ENCODE data around the gene TMUB2. TPM values are rescaled to one million over a fixed set of nuclear protein-coding genes. Genes with fewer than 3 reads are reported as not detected.

The TMUB2 gene
- total and polyA plus RNA-seq, 2 of the 13 experiments (the other 11 are each of a cell fraction or from before 2014, with no cell fraction given): 26.9 to 50.8 TPM

DNA sequence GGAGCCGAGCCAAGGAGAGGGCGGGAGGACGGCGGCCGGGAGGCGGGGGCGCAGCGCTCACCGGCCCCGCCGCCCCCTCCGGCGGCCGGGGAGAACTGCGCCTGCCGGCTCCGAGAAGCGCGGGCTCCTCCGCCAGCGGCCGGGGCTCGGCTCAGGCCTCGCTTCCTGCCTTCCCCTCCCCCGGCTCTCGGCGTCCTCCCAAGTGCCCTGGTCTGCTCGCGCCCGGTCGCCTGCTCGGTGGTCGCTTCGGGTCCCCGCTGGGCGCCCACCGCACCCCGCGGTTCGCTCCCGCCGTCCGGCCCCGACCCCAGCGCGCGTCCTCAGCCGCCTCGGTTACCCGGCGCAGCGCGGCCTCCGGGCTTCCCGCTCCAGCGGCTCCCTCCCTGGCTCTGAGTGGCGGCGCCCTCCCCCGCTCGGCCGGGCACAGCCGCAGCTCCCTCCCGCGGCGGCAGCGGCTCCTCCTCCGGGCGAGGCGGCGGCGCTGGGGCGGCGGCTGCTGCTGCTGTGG, 32.4 kb downstream of the TMUB2 start (continued):
- no peak for TF ChIP-seq ZBTB25 (CRISPR knock-in tag; IDR thresholded peaks at IDR 0.05)
- TF ChIP-seq ZFX (CRISPR knock-in tag; IDR thresholded peaks at IDR 0.05; ENCODE audit: low read depth): peak; percentile 65; the same call in 1 of the 2 replicates
- TF ChIP-seq MYPOP (CRISPR knock-in tag; IDR thresholded peaks at IDR 0.05): 0 out of 2 replicates have a peak, but pooled peaks have one; percentile 8
- TF ChIP-seq EEA1 (CRISPR knock-in tag; IDR thresholded peaks at IDR 0.05; ENCODE audit: borderline replicate concordance): 0 out of 2 replicates have a peak, but pooled peaks have one; percentile 25
- TF ChIP-seq IKZF1 (IDR thresholded peaks at IDR 0.05): no peak
- TF ChIP-seq ZC3H4 (CRISPR knock-in tag; IDR thresholded peaks at IDR 0.05; ENCODE audit: borderline replicate concordance): no peak
- TF ChIP-seq, protein P1, sequence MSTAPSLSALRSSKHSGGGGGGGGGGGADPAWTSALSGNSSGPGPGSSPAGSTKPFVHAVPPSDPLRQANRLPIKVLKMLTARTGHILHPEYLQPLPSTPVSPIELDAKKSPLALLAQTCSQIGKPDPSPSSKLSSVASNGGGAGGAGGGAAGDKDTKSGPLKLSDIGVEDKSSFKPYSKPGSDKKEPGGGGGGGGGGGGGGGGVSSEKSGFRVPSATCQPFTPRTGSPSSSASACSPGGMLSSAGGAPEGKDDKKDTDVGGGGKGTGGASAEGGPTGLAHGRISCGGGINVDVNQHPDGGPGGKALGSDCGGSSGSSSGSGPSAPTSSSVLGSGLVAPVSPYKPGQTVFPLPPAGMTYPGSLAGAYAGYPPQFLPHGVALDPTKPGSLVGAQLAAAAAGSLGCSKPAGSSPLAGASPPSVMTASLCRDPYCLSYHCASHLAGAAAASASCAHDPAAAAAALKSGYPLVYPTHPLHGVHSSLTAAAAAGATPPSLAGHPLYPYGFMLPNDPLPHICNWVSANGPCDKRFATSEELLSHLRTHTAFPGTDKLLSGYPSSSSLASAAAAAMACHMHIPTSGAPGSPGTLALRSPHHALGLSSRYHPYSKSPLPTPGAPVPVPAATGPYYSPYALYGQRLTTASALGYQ (CRISPR knock-in tag; IDR thresholded peaks at IDR 0.05): no peak
- no peak for TF ChIP-seq SMYD3 (CRISPR knock-in tag; IDR thresholded peaks at IDR 0.05)
- TF ChIP-seq HMGXB4 (CRISPR knock-in tag; IDR thresholded peaks at IDR 0.05; ENCODE audit: borderline replicate concordance in 1 of 2, low read depth in 1 of 2): peak in 1 of 2 experiments; percentile 70
- peak; percentile 64; the same call in 1 of the 2 replicates for TF ChIP-seq ZNF263 (CRISPR knock-in tag; IDR thresholded peaks at IDR 0.05)
- TF ChIP-seq JUNB (CRISPR knock-in tag; IDR thresholded peaks at IDR 0.05; ENCODE audit: borderline replicate concordance): no peak
- no peak for TF ChIP-seq ZNF572 (CRISPR knock-in tag; IDR thresholded peaks at IDR 0.05)
- no peak for TF ChIP-seq NBN (conservative IDR thresholded peaks at IDR 0.05)
- TF ChIP-seq, protein P2, sequence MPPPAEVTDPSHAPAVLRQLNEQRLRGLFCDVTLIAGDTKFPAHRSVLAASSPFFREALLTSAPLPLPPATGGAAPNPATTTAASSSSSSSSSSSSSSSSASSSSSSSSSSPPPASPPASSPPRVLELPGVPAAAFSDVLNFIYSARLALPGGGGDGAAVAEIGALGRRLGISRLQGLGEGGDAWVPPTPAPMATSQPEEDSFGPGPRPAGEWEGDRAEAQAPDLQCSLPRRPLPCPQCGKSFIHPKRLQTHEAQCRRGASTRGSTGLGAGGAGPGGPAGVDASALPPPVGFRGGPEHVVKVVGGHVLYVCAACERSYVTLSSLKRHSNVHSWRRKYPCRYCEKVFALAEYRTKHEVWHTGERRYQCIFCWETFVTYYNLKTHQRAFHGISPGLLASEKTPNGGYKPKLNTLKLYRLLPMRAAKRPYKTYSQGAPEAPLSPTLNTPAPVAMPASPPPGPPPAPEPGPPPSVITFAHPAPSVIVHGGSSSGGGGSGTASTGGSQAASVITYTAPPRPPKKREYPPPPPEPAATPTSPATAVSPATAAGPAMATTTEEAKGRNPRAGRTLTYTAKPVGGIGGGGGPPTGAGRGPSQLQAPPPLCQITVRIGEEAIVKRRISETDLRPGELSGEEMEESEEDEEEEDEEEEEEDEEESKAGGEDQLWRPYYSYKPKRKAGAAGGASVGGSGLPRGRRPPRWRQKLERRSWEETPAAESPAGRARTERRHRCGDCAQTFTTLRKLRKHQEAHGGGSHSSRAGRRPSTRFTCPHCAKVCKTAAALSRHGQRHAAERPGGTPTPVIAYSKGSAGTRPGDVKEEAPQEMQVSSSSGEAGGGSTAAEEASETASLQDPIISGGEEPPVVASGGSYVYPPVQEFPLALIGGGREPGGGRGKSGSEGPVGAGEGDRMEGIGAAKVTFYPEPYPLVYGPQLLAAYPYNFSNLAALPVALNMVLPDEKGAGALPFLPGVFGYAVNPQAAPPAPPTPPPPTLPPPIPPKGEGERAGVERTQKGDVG (CRISPR knock-in tag; IDR thresholded peaks at IDR 0.05; ENCODE audit: borderline replicate concordance): no peak
- no peak for TF ChIP-seq ZNF883 (CRISPR knock-in tag; IDR thresholded peaks at IDR 0.05; ENCODE audit: not compliant biosample characterization)
- TF ChIP-seq, protein P3, sequence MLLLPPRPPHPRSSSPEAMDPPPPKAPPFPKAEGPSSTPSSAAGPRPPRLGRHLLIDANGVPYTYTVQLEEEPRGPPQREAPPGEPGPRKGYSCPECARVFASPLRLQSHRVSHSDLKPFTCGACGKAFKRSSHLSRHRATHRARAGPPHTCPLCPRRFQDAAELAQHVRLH (CRISPR knock-in tag; IDR thresholded peaks at IDR 0.05; ENCODE audit: borderline replicate concordance, low read depth): 0 out of 2 replicates have a peak, but pooled peaks have one; percentile 26
- TF ChIP-seq ZNF563 (CRISPR knock-in tag; IDR thresholded peaks at IDR 0.05): peak; percentile 63
- peak; percentile 42; the same call in 1 of the 2 replicates for TF ChIP-seq SRY (CRISPR knock-in tag; IDR thresholded peaks at IDR 0.05)
- peak; percentile 66; the same call in 1 of the 2 replicates for TF ChIP-seq ZNF83 (CRISPR knock-in tag; IDR thresholded peaks at IDR 0.05; ENCODE audit: borderline replicate concordance)
- peak; percentile 82 for TF ChIP-seq RAD21 (CRISPR knock-in tag; IDR thresholded peaks at IDR 0.05)

All from HepG2 (cell line).